ENCODE measurements around the gene MIAT.
"Not testable (repeated sequence)": the region's sequence is repeated elsewhere in the genome, so short reads cannot be mapped to it uniquely, and the experiment has no call there.

MIAT gene

GRCh38 chr22:26656891-26657851 lies at the start of gene MIAT:
Gene MIAT, plus strand, starts transcription at chr22:26657588.
- DNase-seq: no peak

- no peak for DNase-seq
Observed at GRCh38 chr22:26608129-26608528, 49.3 kb upstream of the MIAT start.

- DNase-seq: no peak
Observed at GRCh38 chr22:26609287-26609686, 48.1 kb upstream of the MIAT start.

GRCh38 chr22:26610072-26610958 lies 47.1 kb upstream of the MIAT start:
- DNase-seq: no peak

GRCh38 chr22:26610996-26611395 lies 46.4 kb upstream of the MIAT start:
- no peak for DNase-seq

- no peak for DNase-seq
Observed at GRCh38 chr22:26612652-26613051, 44.7 kb upstream of the MIAT start.

GRCh38 chr22:26613753-26614152 lies 43.6 kb upstream of the MIAT start:
- not testable (repeated sequence) for DNase-seq

- DNase-seq: no peak
Observed at GRCh38 chr22:26614322-26614721, 43.1 kb upstream of the MIAT start.

GRCh38 chr22:26615149-26615548 lies 42.2 kb upstream of the MIAT start:
- no peak for DNase-seq

- DNase-seq: no peak
Observed at GRCh38 chr22:26615830-26616435, 41.5 kb upstream of the MIAT start.

GRCh38 chr22:26616650-26617049 lies 40.7 kb upstream of the MIAT start:
- DNase-seq: no peak

GRCh38 chr22:26617271-26618199 lies 39.9 kb upstream of the MIAT start, which contains the start of gene CRYBB1:
Gene CRYBB1, minus strand, starts transcription at chr22:26618027. Its CDS starts 1,708 bp downstream, at chr22:26616319.
- no peak for DNase-seq

GRCh38 chr22:26618455-26618854 lies 38.9 kb upstream of the MIAT start:
- DNase-seq: no peak

- no peak for DNase-seq
Observed at GRCh38 chr22:26619510-26619909, 37.9 kb upstream of the MIAT start.

GRCh38 chr22:26620197-26620596 lies 37.2 kb upstream of the MIAT start:
- DNase-seq: no peak

- DNase-seq: no peak
Observed at GRCh38 chr22:26621663-26622062, 35.7 kb upstream of the MIAT start, which contains the start of gene CRYBA4. Gene CRYBA4, plus strand, starts transcription at chr22:26621963. Its CDS starts 634 bp downstream, at chr22:26622597.

GRCh38 chr22:26623984-26624383 lies 33.4 kb upstream of the MIAT start:
- no peak for DNase-seq

GRCh38 chr22:26624803-26625202 lies 32.6 kb upstream of the MIAT start:
- no peak for DNase-seq

GRCh38 chr22:26629988-26630761 lies 27.2 kb upstream of the MIAT start:
- no peak for DNase-seq

GRCh38 chr22:26631282-26631681 lies 26.1 kb upstream of the MIAT start:
- no peak for DNase-seq

Data from cerebellar nuclear complex (tissue), 1 donor.